Measurements from ENCODE around the gene CUX1.

DNA sequence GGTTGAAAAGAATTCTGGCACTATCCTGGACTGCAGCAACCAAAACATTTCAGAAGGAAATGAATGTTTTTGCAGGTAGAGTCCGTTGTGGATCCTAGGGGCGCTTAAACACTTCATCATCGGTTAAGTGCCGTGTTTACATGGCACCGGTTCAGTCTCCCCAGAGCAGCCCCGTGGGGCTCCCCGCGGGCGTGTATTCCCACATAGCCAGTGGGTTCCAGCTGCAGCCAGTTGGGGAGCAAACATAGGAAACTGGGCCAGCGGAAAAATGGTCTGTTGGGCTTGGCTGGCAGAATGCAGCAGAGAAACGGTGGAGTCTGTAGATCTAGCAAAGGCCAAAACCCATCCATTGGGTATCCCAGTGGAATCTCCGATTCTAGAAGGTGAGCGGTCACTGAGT lies 356.2 kb downstream of the CUX1 start:
- TF ChIP-seq CDX4 (CRISPR knock-in tag; IDR thresholded peaks at IDR 0.05; ENCODE audit: borderline replicate concordance) (no peak), CTCF (IDR thresholded peaks at IDR 0.05) (no peak), TEAD1 (CRISPR knock-in tag; IDR thresholded peaks at IDR 0.05) (no peak), FOXP1 (CRISPR knock-in tag; IDR thresholded peaks at IDR 0.05; ENCODE audit: borderline replicate concordance) (no peak), JAZF1 (CRISPR knock-in tag; IDR thresholded peaks at IDR 0.05) (no peak)
- TF ChIP-seq, protein P1, sequence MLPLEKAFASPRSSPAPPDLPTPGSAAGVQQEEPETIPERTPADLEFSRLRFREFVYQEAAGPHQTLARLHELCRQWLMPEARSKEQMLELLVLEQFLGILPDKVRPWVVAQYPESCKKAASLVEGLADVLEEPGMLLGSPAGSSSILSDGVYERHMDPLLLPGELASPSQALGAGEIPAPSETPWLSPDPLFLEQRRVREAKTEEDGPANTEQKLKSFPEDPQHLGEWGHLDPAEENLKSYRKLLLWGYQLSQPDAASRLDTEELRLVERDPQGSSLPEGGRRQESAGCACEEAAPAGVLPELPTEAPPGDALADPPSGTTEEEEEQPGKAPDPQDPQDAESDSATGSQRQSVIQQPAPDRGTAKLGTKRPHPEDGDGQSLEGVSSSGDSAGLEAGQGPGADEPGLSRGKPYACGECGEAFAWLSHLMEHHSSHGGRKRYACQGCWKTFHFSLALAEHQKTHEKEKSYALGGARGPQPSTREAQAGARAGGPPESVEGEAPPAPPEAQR (CRISPR knock-in tag; IDR thresholded peaks at IDR 0.05): no peak
